Esophagus muscularis mucosa (tissue), 3 donors: ENCODE measurements around the gene GANC.

ENCODE experiments used
- POLR2A ChIP-seq: fragments of 450-650 bp; IDR thresholded peaks from one replicate; pipeline ENCODE4 v1.6.1; 2017; ENCODE audit warnings: antibody characterized with exemption, moderate library complexity, mild to moderate bottlenecking, low read depth
- POLR2AphosphoS5 ChIP-seq, 2 donors: sonication (generic); formaldehyde crosslinking; IDR thresholded peaks; one replicate each; pipeline ENCODE4 v1.6.1; 2017; ENCODE audit warnings: antibody characterized with exemption in 2 of 2
- TF ChIP-seq, protein P1 (sequence below), 3 experiments: fragments of 200-600 bp in 2 of 3; fragments of 450-650 bp in 1 of 3; sonication (generic) in 2 of 3; IDR thresholded peaks; one replicate each; pipeline ENCODE4 v1.5.1; 2017 to 2019; ENCODE audit warnings: antibody characterized with exemption in 3 of 3, mild to moderate bottlenecking in 2 of 3, moderate library complexity in 1 of 3

DNA sequence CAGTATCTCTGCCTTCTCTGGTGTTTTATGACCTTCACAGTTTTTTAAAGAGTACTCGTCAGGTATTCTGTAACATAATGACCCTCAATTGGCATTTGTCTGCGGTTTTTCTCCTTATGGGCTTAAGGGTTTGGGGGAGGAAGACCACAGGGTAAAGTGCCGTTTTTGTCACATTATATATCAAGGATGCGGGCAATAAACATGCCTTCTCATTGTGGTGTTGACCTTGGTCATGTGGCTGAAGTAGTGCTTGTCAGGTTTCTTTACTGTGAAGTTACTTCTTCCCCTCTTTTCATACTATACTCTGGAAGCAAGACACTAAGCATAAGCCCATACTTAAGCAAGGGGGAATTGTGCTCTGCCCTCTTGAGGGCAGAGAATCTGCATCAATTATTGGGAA lies 102.9 kb downstream of the GANC start:
- no peak for TF ChIP-seq POLR2A
- TF ChIP-seq, protein P1, sequence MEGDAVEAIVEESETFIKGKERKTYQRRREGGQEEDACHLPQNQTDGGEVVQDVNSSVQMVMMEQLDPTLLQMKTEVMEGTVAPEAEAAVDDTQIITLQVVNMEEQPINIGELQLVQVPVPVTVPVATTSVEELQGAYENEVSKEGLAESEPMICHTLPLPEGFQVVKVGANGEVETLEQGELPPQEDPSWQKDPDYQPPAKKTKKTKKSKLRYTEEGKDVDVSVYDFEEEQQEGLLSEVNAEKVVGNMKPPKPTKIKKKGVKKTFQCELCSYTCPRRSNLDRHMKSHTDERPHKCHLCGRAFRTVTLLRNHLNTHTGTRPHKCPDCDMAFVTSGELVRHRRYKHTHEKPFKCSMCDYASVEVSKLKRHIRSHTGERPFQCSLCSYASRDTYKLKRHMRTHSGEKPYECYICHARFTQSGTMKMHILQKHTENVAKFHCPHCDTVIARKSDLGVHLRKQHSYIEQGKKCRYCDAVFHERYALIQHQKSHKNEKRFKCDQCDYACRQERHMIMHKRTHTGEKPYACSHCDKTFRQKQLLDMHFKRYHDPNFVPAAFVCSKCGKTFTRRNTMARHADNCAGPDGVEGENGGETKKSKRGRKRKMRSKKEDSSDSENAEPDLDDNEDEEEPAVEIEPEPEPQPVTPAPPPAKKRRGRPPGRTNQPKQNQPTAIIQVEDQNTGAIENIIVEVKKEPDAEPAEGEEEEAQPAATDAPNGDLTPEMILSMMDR (IDR thresholded peaks at IDR 0.05) = no peak
- TF ChIP-seq POLR2AphosphoS5 (IDR thresholded peaks at IDR 0.05) = no peak
